ENCODE measurements around the gene POLR3C. TPM values are rescaled to one million over a fixed set of nuclear protein-coding genes. Genes with fewer than 3 reads are reported as not detected.

POLR3C gene
- total RNA-seq, 2 donors from 2014 or later = 32.7 to 37.9 TPM

DNA sequence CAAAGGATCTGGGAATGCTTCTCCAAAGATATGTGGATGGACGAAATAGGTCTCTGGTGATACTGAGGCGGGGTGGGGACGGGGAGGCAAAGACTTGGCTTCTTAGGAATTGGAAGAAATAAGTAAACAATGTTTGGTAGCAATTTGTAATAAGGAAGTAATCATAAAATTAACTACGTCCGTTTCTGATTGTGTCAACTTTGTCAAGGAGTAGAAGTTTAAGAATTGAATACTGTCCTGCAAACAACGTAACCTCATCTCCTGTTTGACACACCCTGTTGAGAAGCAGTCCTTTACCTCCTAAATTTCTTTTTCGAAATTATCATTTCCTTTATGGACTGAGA is 471 bp downstream of the POLR3C start:
- Histone ChIP-seq H3K27ac (ENCODE audit: low read depth, low read length) (peak overlapping the region; percentile 96), H3K4me3 (ENCODE audit: low read length) (peak overlapping the region; percentile 97), H3K9ac (ENCODE audit: extremely low read depth, low read length, poor library complexity, severe bottlenecking) (peak overlapping the region; percentile 90), H3K9me3 (ENCODE audit: control insufficient read depth, low read length) (no peaks in the 10 kb centered on the region), H3K4me1 (ENCODE audit: control insufficient read depth, insufficient read depth, low read length) (no peaks in the 10 kb centered on the region), H3K27me3 (ENCODE audit: control insufficient read depth, insufficient read depth, low read length, poor library complexity, severe bottlenecking) (no peaks in the 10 kb centered on the region), H3K36me3 (ENCODE audit: control insufficient read depth, insufficient read depth, low read length) (peaks cover 36% of the 10 kb centered on the region)
- peaks cover 6% of the 10 kb centered on the region for H3K4me1 Mint-ChIP-seq
- no peak for DNase-seq
- peak overlapping the region; percentile 98 for H3K27ac Mint-ChIP-seq
- peaks cover 37% of the 10 kb centered on the region for H3K36me3 Mint-ChIP-seq (ENCODE audit: low read depth)
- no peaks in the 10 kb centered on the region for H3K27me3 Mint-ChIP-seq (ENCODE audit: insufficient read depth)
- no peak for TF ChIP-seq CTCF (conservative IDR thresholded peaks at IDR 0.05)
- 3 to 6% methylated on average over 6 to 7 of the region's 7 CpGs for WGBS, 2 experiments (ENCODE audit: insufficient coverage in 1 of 2, insufficient read length in 1 of 2)
- peak overlapping the region; percentile 99 for H3K4me3 Mint-ChIP-seq
- H3K9me3 Mint-ChIP-seq = no peaks in the 10 kb centered on the region

DNA sequence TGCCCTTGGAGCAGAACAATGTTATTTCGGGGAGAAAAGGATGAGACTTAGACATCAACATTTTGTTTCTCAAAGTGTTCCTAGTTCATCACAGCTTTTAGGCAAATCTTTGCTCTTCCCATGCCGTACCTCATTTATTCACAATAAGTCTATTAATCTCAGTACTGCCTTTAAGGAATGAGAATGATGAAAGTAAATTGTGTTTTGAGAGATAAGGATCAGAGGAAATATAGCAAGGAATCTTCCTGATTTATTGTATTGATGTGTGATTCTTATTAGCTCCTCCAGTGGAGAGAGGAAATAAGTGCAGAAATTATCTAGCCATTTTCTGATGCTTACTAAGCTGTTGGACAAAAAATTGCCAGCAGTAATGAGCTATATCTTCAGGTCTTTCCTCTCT is 2.0 kb downstream of the POLR3C start:
- H3K4me3 Mint-ChIP-seq = peak overlapping the region; percentile 99
- no peaks in the 10 kb centered on the region for H3K27me3 ChIP-seq (ENCODE audit: control insufficient read depth, insufficient read depth, low read length, poor library complexity, severe bottlenecking)
- peaks cover 52% of the 10 kb centered on the region for H3K36me3 ChIP-seq (ENCODE audit: control insufficient read depth, insufficient read depth, low read length)
- H3K27me3 Mint-ChIP-seq (ENCODE audit: insufficient read depth) = no peaks in the 10 kb centered on the region
- H3K9me3 Mint-ChIP-seq = no peaks in the 10 kb centered on the region
- H3K36me3 Mint-ChIP-seq (ENCODE audit: low read depth) = peaks cover 52% of the 10 kb centered on the region
- 96 to 100% methylated on average over 1 of the region's 2 CpGs for WGBS, 2 experiments (ENCODE audit: insufficient coverage in 1 of 2, insufficient read length in 1 of 2)
- DNase-seq = no peak
- TF ChIP-seq CTCF (conservative IDR thresholded peaks at IDR 0.05) = no peak
- no peaks in the 10 kb centered on the region for H3K9me3 ChIP-seq (ENCODE audit: control insufficient read depth, low read length)
- no peaks in the 10 kb centered on the region for H3K4me1 ChIP-seq (ENCODE audit: control insufficient read depth, insufficient read depth, low read length)
- H3K9ac ChIP-seq (ENCODE audit: extremely low read depth, low read length, poor library complexity, severe bottlenecking) = no peak overlapping the region
- no peak overlapping the region for H3K27ac Mint-ChIP-seq
- H3K4me3 ChIP-seq (ENCODE audit: low read length) = peak overlapping the region; percentile 97
- H3K27ac ChIP-seq (ENCODE audit: low read depth, low read length) = no peak overlapping the region
- peaks cover 6% of the 10 kb centered on the region for H3K4me1 Mint-ChIP-seq

- H3K9me3 Mint-ChIP-seq = no peaks in the 10 kb centered on the region
- H3K9me3 ChIP-seq (ENCODE audit: control insufficient read depth, low read length) = no peaks in the 10 kb centered on the region
- no peak overlapping the region for H3K4me3 Mint-ChIP-seq
Observed at GRCh38 chr1:145827966-145828365, 4.0 kb downstream of the POLR3C start.

More at GRCh38 chr1:145827966-145828365, 4.0 kb downstream of the POLR3C start:
- H3K9ac ChIP-seq (ENCODE audit: extremely low read depth, low read length, poor library complexity, severe bottlenecking) = no peak overlapping the region
- H3K36me3 Mint-ChIP-seq (ENCODE audit: low read depth) = peaks cover 65% of the 10 kb centered on the region
- peaks cover 6% of the 10 kb centered on the region for H3K4me1 Mint-ChIP-seq
- peaks cover 68% of the 10 kb centered on the region for H3K36me3 ChIP-seq (ENCODE audit: control insufficient read depth, insufficient read depth, low read length)
- H3K27me3 Mint-ChIP-seq (ENCODE audit: insufficient read depth) = no peaks in the 10 kb centered on the region
- no peak for TF ChIP-seq CTCF (conservative IDR thresholded peaks at IDR 0.05)
- DNase-seq = no peak
- H3K4me1 ChIP-seq (ENCODE audit: control insufficient read depth, insufficient read depth, low read length) = no peaks in the 10 kb centered on the region
- no peak overlapping the region for H3K27ac Mint-ChIP-seq
- H3K27me3 ChIP-seq (ENCODE audit: control insufficient read depth, insufficient read depth, low read length, poor library complexity, severe bottlenecking) = no peaks in the 10 kb centered on the region
- no peak overlapping the region for H3K27ac ChIP-seq (ENCODE audit: low read depth, low read length)
- no peak overlapping the region for H3K4me3 ChIP-seq (ENCODE audit: low read length)

Measured in endodermal cell (in vitro differentiated cells).